ENCODE measurements around the gene YY1.
"Not testable (repeated sequence)": the region's sequence is repeated elsewhere in the genome, so short reads cannot be mapped to it uniquely, and the experiment has no call there.

YY1 gene

DNA sequence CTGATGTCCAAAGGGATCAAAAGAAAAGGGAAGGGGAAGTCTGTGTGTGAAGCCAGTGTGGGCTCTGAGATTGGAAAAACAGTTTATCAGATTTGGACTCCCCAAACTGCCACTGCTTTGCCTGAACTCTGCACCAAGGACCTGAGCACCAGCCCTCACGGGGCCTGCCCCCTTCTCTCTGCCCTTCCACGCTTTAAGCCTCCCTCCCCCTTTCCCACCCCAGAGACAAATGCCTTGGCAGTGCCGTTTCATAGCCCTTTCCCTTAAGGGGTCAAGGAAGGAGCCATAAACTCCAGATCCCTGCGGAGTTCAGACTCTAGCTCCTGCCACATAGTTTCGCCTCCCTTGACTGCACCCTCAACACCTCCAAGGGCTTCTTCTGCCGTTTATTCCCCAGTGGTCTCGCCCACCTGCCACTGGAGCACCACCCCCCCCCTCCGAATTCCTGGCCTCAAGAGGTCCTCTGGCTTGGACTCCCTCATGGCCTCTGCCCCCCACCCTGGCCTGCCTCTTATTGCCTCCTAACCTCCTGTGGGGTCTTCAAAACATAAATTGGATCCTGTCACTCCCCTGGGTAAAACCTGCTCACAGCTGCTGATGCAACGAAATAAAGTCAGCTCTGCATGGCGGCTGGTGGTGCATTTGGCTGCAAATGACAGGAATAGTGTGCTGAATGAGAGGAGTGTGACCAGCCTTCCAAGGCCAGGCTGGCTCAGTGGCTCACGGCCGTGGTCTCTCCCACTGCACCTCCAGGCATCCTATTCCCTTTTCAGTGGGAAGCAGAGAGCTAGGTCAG lies 48.5 kb downstream of the YY1 start:
- no peak overlapping the region for H3K27ac ChIP-seq
- TF ChIP-seq, protein P1, sequence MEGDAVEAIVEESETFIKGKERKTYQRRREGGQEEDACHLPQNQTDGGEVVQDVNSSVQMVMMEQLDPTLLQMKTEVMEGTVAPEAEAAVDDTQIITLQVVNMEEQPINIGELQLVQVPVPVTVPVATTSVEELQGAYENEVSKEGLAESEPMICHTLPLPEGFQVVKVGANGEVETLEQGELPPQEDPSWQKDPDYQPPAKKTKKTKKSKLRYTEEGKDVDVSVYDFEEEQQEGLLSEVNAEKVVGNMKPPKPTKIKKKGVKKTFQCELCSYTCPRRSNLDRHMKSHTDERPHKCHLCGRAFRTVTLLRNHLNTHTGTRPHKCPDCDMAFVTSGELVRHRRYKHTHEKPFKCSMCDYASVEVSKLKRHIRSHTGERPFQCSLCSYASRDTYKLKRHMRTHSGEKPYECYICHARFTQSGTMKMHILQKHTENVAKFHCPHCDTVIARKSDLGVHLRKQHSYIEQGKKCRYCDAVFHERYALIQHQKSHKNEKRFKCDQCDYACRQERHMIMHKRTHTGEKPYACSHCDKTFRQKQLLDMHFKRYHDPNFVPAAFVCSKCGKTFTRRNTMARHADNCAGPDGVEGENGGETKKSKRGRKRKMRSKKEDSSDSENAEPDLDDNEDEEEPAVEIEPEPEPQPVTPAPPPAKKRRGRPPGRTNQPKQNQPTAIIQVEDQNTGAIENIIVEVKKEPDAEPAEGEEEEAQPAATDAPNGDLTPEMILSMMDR (conservative IDR thresholded peaks at IDR 0.05), result no peak
- no peak for TF ChIP-seq ZFX (IDR thresholded peaks at IDR 0.05)

DNA sequence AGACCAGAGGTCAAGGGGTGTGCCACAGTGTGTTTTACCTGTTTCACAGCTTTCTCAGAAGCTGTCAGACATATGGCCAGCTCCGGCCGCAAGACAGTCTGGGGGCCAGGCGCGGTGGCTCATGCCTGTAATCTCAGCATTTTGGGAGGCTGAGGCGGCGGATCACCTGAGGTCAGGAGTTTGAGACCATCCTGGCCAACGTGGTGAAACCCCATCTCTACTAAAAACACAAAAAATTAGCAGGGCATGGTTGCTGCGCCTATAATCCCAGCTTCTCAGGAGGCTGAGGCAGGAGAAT lies 49.0 kb downstream of the YY1 start:
- H3K27ac ChIP-seq, result not testable (repeated sequence)

DNA sequence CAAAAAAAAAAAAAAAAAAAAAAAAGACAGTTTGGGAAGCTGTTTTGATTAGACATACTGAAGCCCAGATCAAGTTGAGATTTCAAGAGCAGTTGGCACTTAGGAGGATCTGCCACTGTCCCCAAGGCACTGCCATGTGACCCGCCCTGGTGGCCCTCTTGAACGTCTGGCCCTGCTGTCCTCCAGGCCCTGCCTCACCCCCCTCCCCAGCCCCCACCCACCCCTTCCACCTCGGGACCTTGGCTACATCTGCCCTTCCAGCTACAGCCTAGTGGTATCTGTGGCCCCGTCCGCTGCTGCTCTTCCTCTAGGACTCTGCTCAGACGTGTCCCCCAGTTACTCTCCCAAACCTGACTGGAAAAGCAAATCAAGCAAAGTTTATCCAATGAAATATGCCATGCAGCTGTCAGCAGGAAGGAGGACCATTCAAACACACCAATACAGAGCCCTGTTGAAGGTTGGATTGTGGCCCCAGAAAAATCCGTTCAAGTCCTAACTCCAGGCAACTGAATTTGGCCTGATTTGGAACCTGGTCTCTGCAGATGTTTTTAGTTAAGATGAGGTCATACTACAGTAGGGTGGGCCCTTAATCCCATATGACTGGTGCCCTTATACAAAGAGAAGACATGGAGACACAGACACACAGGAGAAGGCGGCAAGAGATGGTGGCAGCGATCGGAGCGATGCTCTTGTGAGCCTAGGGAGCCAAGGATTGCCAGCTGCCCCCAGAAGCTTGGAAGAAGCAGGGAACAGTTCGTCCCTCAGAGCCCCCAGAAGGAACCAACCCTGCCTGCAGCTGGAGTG lies 49.6 kb downstream of the YY1 start:
- no peak for TF ChIP-seq ZFX (IDR thresholded peaks at IDR 0.05)
- TF ChIP-seq, protein P1 (conservative IDR thresholded peaks at IDR 0.05), result no peak

DNA sequence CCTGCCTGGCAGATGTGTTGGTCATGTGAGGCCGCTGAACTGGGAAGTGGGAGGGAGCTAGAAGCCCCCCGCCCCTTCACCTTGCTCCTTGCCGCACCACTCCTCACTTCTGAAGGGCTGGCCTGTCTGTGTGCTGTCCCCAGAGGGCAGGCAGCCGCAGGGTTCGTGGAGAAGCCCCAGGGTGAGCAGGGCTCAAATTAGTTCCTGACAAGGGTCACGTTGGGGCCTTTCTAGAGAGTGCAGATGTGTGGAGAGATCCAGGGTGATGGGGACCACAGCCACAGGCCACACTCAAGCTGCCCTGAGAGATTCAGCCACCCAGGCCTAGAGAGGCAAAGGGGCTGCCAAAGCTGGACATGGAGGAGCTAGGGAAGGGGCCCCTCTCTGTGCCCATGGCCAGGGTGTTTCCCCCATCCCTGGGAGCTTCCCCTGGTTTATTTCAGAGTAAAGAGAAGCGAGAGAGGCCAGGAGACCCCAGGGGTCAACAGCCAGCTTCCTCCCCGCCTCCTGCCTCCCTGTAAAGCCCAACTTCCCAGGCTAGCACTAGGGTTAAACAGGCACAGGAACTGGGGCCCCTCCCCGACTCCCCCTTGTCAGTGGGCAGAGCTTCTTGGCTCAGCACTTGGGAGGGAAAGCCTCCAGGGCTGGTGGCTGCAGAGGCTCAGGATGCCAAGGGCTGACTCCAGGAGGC lies 51.1 kb downstream of the YY1 start:
- no peak overlapping the region for H3K27ac ChIP-seq
- no peak for TF ChIP-seq ZFX (IDR thresholded peaks at IDR 0.05)
- TF ChIP-seq, protein P1 (conservative IDR thresholded peaks at IDR 0.05), result no peak

More for the DNA sequence above, 49.6 kb downstream of the YY1 start:
- H3K27ac ChIP-seq, result no peak overlapping the region

DNA sequence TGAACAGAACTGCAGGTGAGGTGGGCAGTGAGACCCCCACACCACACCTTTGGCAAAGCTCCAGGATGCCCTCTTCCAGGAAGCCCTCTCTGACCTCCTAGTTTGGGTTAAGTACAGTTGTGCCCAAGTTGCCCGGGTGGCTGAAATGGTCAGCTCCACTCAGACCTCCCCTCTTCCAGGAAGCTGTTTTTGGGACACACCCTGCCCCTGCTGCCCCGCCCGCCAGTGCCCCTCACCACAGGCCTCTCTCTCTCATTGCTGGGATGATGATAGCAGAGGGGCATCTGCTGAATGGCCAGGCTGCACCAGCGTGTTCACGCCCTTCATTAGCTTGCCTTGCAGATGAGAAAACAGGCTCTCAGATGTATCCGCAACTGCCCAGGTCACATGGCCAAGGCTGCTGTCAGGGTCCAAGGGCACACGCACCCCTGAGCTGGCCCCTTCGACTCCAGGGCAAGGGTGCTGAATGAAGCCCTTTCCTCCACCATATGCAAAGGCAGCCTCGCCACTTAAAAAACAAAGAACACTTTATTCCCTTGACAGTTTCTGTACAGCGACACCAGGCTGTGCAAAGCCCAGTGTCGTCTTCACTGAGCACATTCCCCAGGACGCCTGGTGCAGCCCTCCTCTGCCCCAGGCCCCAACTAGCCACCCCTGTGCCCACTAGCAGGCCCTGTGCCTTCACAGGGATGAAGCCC lies 51.8 kb downstream of the YY1 start:
- H3K27ac ChIP-seq, result no peak overlapping the region

DNA sequence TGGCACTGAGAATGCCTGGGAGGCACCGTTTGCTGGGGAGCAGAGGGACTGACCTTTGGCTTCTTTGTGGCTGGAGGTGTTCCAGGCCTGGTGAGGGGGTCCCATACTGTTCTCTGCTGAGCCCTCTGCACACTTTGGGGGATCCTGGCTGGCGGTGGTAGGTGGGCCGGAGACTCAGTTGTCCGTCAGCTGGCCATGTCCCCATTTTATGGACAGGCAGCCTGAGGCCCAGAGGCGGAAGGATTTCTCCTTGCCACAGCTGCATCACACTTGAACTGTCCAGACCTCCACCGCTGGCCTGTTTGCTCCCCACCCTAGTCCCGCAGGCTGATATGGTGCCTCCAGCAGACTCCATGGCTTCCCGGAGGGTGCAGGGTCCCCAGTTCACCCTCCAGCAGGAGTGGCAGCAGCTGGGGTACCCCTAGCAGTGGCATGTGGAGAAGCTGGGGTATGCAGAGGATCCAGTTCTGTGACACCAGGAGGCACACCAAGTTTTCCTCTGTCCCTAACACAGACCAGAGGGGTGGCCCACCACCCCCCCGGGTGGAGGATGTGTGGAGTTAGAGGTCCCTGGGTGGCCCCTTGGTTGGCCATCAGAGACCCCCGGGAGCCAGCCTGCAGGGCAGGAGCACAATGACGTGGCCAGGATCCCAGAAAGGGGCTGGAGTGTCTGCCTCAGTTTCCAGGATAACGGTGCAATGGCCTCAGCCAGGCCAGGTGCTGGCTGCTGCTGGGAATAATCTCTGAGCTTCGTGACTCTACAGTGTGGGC lies 52.5 kb downstream of the YY1 start:
- H3K27ac ChIP-seq, result no peak overlapping the region
- TF ChIP-seq, protein P1 (conservative IDR thresholded peaks at IDR 0.05), result no peak
- TF ChIP-seq ZFX (IDR thresholded peaks at IDR 0.05), result no peak

More for the DNA sequence above, 51.8 kb downstream of the YY1 start:
- TF ChIP-seq, protein P1 (conservative IDR thresholded peaks at IDR 0.05), result no peak
- no peak for TF ChIP-seq ZFX (IDR thresholded peaks at IDR 0.05)

DNA sequence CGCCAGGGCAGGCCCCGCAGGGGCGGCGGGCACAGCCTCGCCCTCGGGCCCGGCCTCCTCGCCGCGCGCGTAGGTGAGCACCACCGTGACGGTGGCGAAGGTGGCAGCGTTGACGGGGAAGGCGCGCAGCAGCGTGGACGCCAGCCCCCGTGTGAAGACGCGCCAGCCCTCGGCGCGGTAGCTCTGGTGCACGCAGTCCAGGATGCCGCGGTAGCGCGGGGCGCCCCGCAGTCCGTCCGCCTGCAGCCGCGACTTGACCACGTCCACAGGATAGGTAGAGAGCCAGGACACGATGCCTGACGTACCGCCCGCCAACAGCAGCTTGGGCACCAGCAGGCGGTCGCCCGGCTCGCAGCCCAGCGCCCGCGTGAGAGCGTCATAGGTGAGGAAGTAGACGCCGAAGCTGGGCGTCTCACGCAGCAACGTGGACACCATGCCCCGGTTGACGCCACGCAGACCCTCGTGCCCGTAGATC lies 53.4 kb downstream of the YY1 start:
- TF ChIP-seq ZFX (IDR thresholded peaks at IDR 0.05), result no peak
- TF ChIP-seq, protein P1 (conservative IDR thresholded peaks at IDR 0.05), result no peak
- no peak overlapping the region for H3K27ac ChIP-seq

Data from C4-2B (cell line).